HepG2 (cell line): ENCODE results near the gene THOC7. TPM values are rescaled to one million over a fixed set of nuclear protein-coding genes. Genes with fewer than 3 reads are reported as not detected.

Experiments
- ATAC-seq: fragments of 200-7000 bp; cut with Tn5 transposase; 3 replicates; pipeline ENCODE4 v1.9.1; 2020; ENCODE audit warnings: mild to moderate bottlenecking, moderate library complexity
- BruUV-seq: library from RNA; stranded (reverse); fragments of 400-500 nt; replicated peaks from 2 replicates; lab custom pipeline; 2021; lab: Mats Ljungman, UMichigan
- CTCF ChIA-PET: fragments of 300-600 bp; formaldehyde crosslinking; extraction: SDS; loops from one replicate; lab custom pipeline; 2021; ENCODE audit warnings: low total read pairs, inconsistent platforms, low intra/inter-chr PET ratio; lab: Yijun Ruan, JAX
- POLR2A ChIA-PET: fragments of 350-600 bp; sonication (Branson Sonifier 250); formaldehyde crosslinking; loops from one replicate; lab custom pipeline; 2020; ENCODE audit warnings: antibody characterized with exemption, inconsistent platforms; lab: Yijun Ruan, JAX
- DNase-seq: peaks from one replicate; pipeline ENCODE4 v3.0.0-alpha.2; 2015; ENCODE audit warnings: low spot score
- FAIRE-seq: peaks from 3 replicates; lab custom pipeline; 2011; peaks lifted over from hg19 to GRCh38; lab: Jason Lieb, UNC
- H2AFZ ChIP-seq: one replicate; pipeline ENCODE4 v1.6.1; 2011; ENCODE audit warnings: low read length, inconsistent platforms
- H3K27ac ChIP-seq: fragments of 300-600 bp; 3 replicates; pipeline ENCODE4 v1.8.0; 2011; ENCODE audit warnings: mixed run types, mild to moderate bottlenecking, mixed read lengths, low read length, inconsistent platforms; ENCODE audit not compliant: insufficient read depth; ENCODE audit errors: extremely low read length
- H3K27me3 ChIP-seq, 2 experiments: fragments of 200-600 bp in 1 of 2; 2 replicates in 1 of 2; 3 replicates in 1 of 2; pipeline versions ENCODE4 v1.6.0 to v1.8.0; 2011; ENCODE audit warnings: low read length in 2 of 2, mild to moderate bottlenecking in 2 of 2, moderate library complexity in 2 of 2, inconsistent platforms in 1 of 2; ENCODE audit not compliant: insufficient read depth in 2 of 2, control insufficient read depth in 1 of 2
- H3K36me3 ChIP-seq, 2 experiments: fragments of 200-600 bp in 1 of 2; replicated peaks in 1 of 2; 2 replicates in 1 of 2; 3 replicates in 1 of 2; pipeline versions ENCODE4 v1.5.1 to v1.8.0; 2011; ENCODE audit warnings: low read length in 2 of 2, inconsistent platforms in 1 of 2; ENCODE audit not compliant: insufficient read depth in 2 of 2, control insufficient read depth in 1 of 2
- H3K4me1 ChIP-seq: 2 replicates; pipeline ENCODE4 v1.5.1; 2012; ENCODE audit warnings: low read length, inconsistent platforms; ENCODE audit not compliant: insufficient read depth
- H3K4me2 ChIP-seq: 2 replicates; pipeline ENCODE4 v1.6.0; 2011; ENCODE audit warnings: low read depth, low read length, inconsistent platforms
- H3K4me3 ChIP-seq, 3 experiments: fragments of 200-600 bp in 1 of 3; sonication (generic), shearing (Covaris generic) in 1 of 3; replicated peaks in 1 of 3; 2 replicates each; pipeline ENCODE4 v1.5.1; 2011 to 2016; ENCODE audit warnings: low read length in 3 of 3, inconsistent platforms in 2 of 3, low read depth in 2 of 3, mild to moderate bottlenecking in 2 of 3, control low read depth in 1 of 3, mixed read lengths in 1 of 3; ENCODE audit not compliant: insufficient read depth in 1 of 3
- H3K79me2 ChIP-seq: one replicate; pipeline ENCODE4 v1.6.1; 2011; ENCODE audit warnings: low read length, inconsistent platforms; ENCODE audit not compliant: insufficient read depth
- H3K9ac ChIP-seq: 2 replicates; pipeline ENCODE4 v1.6.0; 2011; ENCODE audit warnings: mild to moderate bottlenecking, low read depth, low read length, inconsistent platforms; ENCODE audit not compliant: insufficient read depth
- H3K9me3 ChIP-seq: 2 replicates; pipeline ENCODE4 v1.5.1; 2012; ENCODE audit warnings: mild to moderate bottlenecking, low read length
- H4K20me1 ChIP-seq: 2 replicates; pipeline ENCODE4 v1.6.0; 2011; ENCODE audit warnings: inconsistent platforms, mild to moderate bottlenecking, low read length, moderate library complexity; ENCODE audit not compliant: insufficient read depth
- ATF1 ChIP-seq: IDR thresholded peaks from 2 replicates; pipeline ENCODE4 v1.6.1; 2016; ENCODE audit warnings: mild to moderate bottlenecking, control low read depth
- HNF4G ChIP-seq, 2 experiments: sonication (generic) in 1 of 2; formaldehyde crosslinking in 1 of 2; IDR thresholded peaks; 2 replicates each; pipeline versions ENCODE4 v1.4.0 to v1.6.1; 2011 to 2020; ENCODE audit warnings: borderline replicate concordance in 2 of 2, low read depth in 2 of 2, mild to moderate bottlenecking in 2 of 2, low read length in 1 of 2, missing genetic modification reagents in 1 of 2, moderate library complexity in 1 of 2
- HNRNPK ChIP-seq: fragments of 200-400 bp; formaldehyde crosslinking; IDR thresholded peaks from 2 replicates; pipeline ENCODE4 v1.6.1; 2018; ENCODE audit warnings: low read length, low read depth, moderate library complexity, mild to moderate bottlenecking; ENCODE audit not compliant: poor library complexity, severe bottlenecking
- HNRNPUL1 ChIP-seq: fragments of 200-400 bp; formaldehyde crosslinking; IDR thresholded peaks from 2 replicates; pipeline ENCODE4 v1.6.1; 2017; ENCODE audit warnings: low read depth, mild to moderate bottlenecking, low read length, moderate library complexity
- MTA1 ChIP-seq: sonication (generic); formaldehyde crosslinking; IDR thresholded peaks from 2 replicates; pipeline ENCODE4 v1.4.0; 2020; ENCODE audit warnings: missing genetic modification reagents, mild to moderate bottlenecking, borderline replicate concordance
- SOX5 ChIP-seq: IDR thresholded peaks from 2 replicates; pipeline ENCODE4 v1.6.1; 2016; ENCODE audit warnings: borderline replicate concordance
- SRY ChIP-seq: sonication (generic); formaldehyde crosslinking; IDR thresholded peaks from 2 replicates; pipeline ENCODE4 v1.8.0; 2022; ENCODE audit warnings: mild to moderate bottlenecking, missing genetic modification reagents
- ZNF33A ChIP-seq: sonication (generic); formaldehyde crosslinking; IDR thresholded peaks from 2 replicates; pipeline ENCODE4 v1.5.1; 2020; ENCODE audit warnings: missing genetic modification reagents, mild to moderate bottlenecking, moderate library complexity, borderline replicate concordance
- ZNF746 ChIP-seq: sonication (generic); formaldehyde crosslinking; IDR thresholded peaks from 2 replicates; pipeline ENCODE4 v1.8.0; 2022; ENCODE audit warnings: mild to moderate bottlenecking, missing genetic modification reagents
- ZNF776 ChIP-seq: sonication (generic); formaldehyde crosslinking; IDR thresholded peaks from 2 replicates; pipeline ENCODE4 v1.4.0; 2020; ENCODE audit warnings: mild to moderate bottlenecking, missing genetic modification reagents
- ZSCAN22 ChIP-seq: sonication (generic); formaldehyde crosslinking; IDR thresholded peaks from 2 replicates; pipeline ENCODE4 v1.4.0; 2020; ENCODE audit warnings: mild to moderate bottlenecking, missing genetic modification reagents
- WGBS: methylation state at CpG from one replicate; pipeline ENCODE4 v1.1.6; 2017; ENCODE audit warnings: low lambda C conversion rate; 5-methylcytosine and 5-hydroxymethylcytosine counted together
- in situ Hi-C: cut with HindIII; loops from 2 replicates; pipeline ENCODE4 v1.10.0; 2017; ENCODE audit warnings: low pct_unique_long_range_greater_than_20kb; ENCODE audit not compliant: extremely low pct_ligation_motif_present
- intact Hi-C: fragments of 100-400 bp; cut with micrococcal nuclease; formaldehyde crosslinking; loops from one replicate; pipeline ENCODE4 v1.10.0; 2022; ENCODE audit not compliant: unreplicated experiment
- polyA plus RNA-seq, 8 experiments: library from polyadenylated mRNA; depleted of rRNA in 3 of 8; stranded (reverse) in 7 of 8; unstranded in 1 of 8; fragments of >200 nt; fragmentation: Illumina TruSeq in 4 of 8; extraction: Trizol in 4 of 8; gene quantifications; 2 replicates each; pipeline versions ENCODE4 v1.2.1 to v1.2.3, GENCODE V29; 2011 to 2016; ENCODE audit warnings: low read depth in 4 of 8, missing spikeins in 1 of 8, mixed read lengths in 1 of 8; ENCODE audit not compliant: insufficient read depth in 1 of 8
- total RNA-seq, 5 experiments: library from RNA; depleted of rRNA; stranded (reverse); fragments of >200 nt; fragmentation: Illumina TruSeq; extraction: Trizol; gene quantifications; 2 replicates each; pipeline ENCODE4 v1.2.3, GENCODE V29; 2016; ENCODE audit warnings: low read depth in 1 of 5
- TF ChIP-seq, protein P1 (sequence below): sonication (generic); formaldehyde crosslinking; IDR thresholded peaks from 2 replicates; pipeline ENCODE4 v1.4.0; 2020; ENCODE audit warnings: missing genetic modification reagents, low read depth, mild to moderate bottlenecking, borderline replicate concordance
- TF ChIP-seq, protein P2 (sequence below): sonication (generic); formaldehyde crosslinking; IDR thresholded peaks from 2 replicates; pipeline ENCODE4 v1.4.0; 2020; ENCODE audit warnings: missing genetic modification reagents, borderline replicate concordance
- TF ChIP-seq, protein P3 (sequence below): sonication (generic); formaldehyde crosslinking; IDR thresholded peaks from 2 replicates; pipeline ENCODE4 v1.5.0; 2020; ENCODE audit warnings: missing genetic modification reagents
- TF ChIP-seq, protein P4 (sequence below): sonication (generic); formaldehyde crosslinking; IDR thresholded peaks from 2 replicates; pipeline ENCODE4 v1.4.0; 2020; ENCODE audit warnings: mild to moderate bottlenecking, missing genetic modification reagents

The THOC7 gene
- total and polyA plus RNA-seq, 2 of the 13 experiments (the other 11 are each of a cell fraction or from before 2014, with no cell fraction given), result 32.8 to 63.5 TPM

DNA sequence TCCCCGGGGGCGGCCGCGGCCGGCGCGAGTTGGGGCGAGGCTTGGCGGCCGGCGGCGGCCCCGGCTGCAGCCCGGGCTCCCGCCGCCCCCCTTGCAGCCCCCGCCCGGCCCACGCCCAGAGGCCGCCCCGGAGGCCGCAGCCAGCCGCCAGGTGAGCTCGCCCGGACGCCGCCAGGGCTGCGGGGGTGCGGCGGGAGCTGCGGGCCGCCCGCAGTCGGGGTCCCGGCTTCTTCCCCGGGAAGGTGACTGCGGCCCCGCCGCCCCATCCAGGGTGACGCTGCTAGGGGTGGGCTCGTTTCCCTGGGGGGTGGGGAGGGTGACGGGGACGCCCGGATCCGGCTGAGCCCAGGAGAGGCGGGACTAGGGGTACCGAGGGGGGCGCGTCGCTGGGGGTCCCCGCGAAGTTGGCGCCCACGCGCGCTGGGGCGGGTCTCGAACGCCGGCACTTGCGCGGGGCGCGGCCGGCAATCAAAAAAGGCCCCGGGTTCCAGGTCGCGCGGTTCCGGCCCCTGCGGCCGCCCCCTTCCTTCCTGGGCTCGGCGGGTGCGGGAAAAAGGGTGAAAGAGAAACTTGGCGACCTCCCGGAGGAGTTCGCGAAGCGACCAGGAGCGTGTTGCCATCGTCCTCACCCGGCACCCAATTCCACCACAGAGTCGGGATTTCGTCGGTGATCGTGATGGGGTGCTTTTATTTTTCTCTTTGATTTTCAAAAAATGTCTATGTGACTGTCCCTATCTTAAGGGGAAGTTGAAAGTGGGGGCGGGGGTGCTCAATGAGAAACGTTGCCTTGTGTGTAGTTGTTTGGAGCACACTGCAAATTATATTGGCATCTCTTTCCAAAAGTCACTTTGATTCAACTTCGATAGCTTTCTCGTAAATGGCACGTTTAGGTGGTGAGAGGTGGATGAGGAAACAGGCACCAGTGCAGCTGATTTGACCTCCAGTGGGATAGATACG is 681 bp upstream of the THOC7 start:
- peak overlapping the region; percentile 79 for H3K27ac ChIP-seq
- no peaks in the 10 kb centered on the region; a peak in 1 of 5 replicates for H3K27me3 ChIP-seq
- ATAC-seq, result peak; percentile 63
- 2% methylated on average over 30 of the region's 93 CpGs for WGBS
- BruUV-seq, result no TSS peak
- H3K4me2 ChIP-seq, result peak overlapping the region; percentile 86
- ChIA-PET CTCF (no interaction called here), POLR2A (interaction anchor here (1.4 to 1.8 kb wide), 2 partner anchors 11 to 48 kb away, joined by 6 to 11 read pairs; partner anchors contain the start of gene SCAANT1)
- peak overlapping the region; percentile 88 for H3K9ac ChIP-seq
- no peaks in the 10 kb centered on the region for H4K20me1 ChIP-seq
- H2AFZ ChIP-seq, result no peak overlapping the region
- DNase-seq, result no peak
- H3K79me2 ChIP-seq, result peaks cover 40% of the 10 kb centered on the region
- intact Hi-C loops (loop anchor here (2.0 kb wide), 1 partner anchor 47 kb away; no protein-coding TSS in a partner anchor), in situ Hi-C loops (loop anchor here (10.0 kb wide), 1 partner anchor 51 kb away; the partner anchor contains the start of gene SCAANT1)
- no peak for FAIRE-seq
- peaks cover 46% of the 10 kb centered on the region for H3K4me1 ChIP-seq
- no peaks in the 10 kb centered on the region for H3K9me3 ChIP-seq
- H3K4me3 ChIP-seq, result peak overlapping the region; percentile 73 to 93 (median 85)
- H3K36me3 ChIP-seq, result no peaks in the 10 kb centered on the region; a peak in 1 of 5 replicates
- TF ChIP-seq SRY (CRISPR knock-in tag), result 0 out of 2 replicates have a peak, but pooled peaks have one; percentile 37
- TF ChIP-seq, protein P1, sequence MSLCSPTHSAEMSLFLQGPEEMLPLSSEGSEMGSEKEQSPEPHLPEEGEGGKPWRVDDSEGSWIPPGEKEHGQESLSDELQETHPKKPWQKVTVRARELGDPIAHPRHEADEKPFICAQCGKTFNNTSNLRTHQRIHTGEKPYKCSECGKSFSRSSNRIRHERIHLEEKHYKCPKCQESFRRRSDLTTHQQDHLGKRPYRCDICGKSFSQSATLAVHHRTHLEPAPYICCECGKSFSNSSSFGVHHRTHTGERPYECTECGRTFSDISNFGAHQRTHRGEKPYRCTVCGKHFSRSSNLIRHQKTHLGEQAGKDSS (CRISPR knock-in tag), result no peak
- TF ChIP-seq ZNF776 (CRISPR knock-in tag), result no peak
- TF ChIP-seq MTA1 (CRISPR knock-in tag), result no peak
- no peak for TF ChIP-seq ZSCAN22
- TF ChIP-seq HNRNPK, result no peak
- no peak for TF ChIP-seq HNF4G (IDR thresholded peaks at IDR 0.05; ENCODE audit: borderline replicate concordance, low read depth, low read length)
- TF ChIP-seq HNF4G (CRISPR knock-in tag; IDR thresholded peaks at IDR 0.05; ENCODE audit: borderline replicate concordance, low read depth), result no peak
- no peak for TF ChIP-seq SOX5 (CRISPR knock-in tag)
- TF ChIP-seq, protein P2, sequence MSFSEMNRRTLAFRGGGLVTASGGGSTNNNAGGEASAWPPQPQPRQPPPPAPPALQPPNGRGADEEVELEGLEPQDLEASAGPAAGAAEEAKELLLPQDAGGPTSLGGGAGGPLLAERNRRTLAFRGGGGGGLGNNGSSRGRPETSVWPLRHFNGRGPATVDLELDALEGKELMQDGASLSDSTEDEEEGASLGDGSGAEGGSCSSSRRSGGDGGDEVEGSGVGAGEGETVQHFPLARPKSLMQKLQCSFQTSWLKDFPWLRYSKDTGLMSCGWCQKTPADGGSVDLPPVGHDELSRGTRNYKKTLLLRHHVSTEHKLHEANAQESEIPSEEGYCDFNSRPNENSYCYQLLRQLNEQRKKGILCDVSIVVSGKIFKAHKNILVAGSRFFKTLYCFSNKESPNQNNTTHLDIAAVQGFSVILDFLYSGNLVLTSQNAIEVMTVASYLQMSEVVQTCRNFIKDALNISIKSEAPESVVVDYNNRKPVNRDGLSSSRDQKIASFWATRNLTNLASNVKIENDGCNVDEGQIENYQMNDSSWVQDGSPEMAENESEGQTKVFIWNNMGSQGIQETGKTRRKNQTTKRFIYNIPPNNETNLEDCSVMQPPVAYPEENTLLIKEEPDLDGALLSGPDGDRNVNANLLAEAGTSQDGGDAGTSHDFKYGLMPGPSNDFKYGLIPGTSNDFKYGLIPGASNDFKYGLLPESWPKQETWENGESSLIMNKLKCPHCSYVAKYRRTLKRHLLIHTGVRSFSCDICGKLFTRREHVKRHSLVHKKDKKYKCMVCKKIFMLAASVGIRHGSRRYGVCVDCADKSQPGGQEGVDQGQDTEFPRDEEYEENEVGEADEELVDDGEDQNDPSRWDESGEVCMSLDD, result peak; percentile 94
- no peak for TF ChIP-seq ATF1 (CRISPR knock-in tag)
- TF ChIP-seq, protein P3, sequence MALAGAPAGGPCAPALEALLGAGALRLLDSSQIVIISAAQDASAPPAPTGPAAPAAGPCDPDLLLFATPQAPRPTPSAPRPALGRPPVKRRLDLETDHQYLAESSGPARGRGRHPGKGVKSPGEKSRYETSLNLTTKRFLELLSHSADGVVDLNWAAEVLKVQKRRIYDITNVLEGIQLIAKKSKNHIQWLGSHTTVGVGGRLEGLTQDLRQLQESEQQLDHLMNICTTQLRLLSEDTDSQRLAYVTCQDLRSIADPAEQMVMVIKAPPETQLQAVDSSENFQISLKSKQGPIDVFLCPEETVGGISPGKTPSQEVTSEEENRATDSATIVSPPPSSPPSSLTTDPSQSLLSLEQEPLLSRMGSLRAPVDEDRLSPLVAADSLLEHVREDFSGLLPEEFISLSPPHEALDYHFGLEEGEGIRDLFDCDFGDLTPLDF (CRISPR knock-in tag), result no peak
- TF ChIP-seq, protein P4, sequence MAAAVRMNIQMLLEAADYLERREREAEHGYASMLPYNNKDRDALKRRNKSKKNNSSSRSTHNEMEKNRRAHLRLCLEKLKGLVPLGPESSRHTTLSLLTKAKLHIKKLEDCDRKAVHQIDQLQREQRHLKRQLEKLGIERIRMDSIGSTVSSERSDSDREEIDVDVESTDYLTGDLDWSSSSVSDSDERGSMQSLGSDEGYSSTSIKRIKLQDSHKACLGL (CRISPR knock-in tag), result peak; percentile 30; the same call in 1 of the 2 replicates
- no peak for TF ChIP-seq HNRNPUL1
- peak; percentile 31; the same call in 1 of the 2 replicates for TF ChIP-seq ZNF746 (CRISPR knock-in tag)
- TF ChIP-seq ZNF33A (CRISPR knock-in tag), result no peak
